Smooth muscle cell (in vitro differentiated cells): ENCODE data around the gene ESRRB. TPM values are rescaled to one million over a fixed set of nuclear protein-coding genes. Genes with fewer than 3 reads are reported as not detected.

ENCODE experiments used
- DNase-seq: peaks from one replicate; lab custom pipeline; 2025; ENCODE audit not compliant: unreplicated experiment; lab: John Stamatoyannopoulos, UW
- H2AFZ ChIP-seq: fragments of 200-600 bp; sonication (generic); 2 replicates; pipeline ENCODE4 v1.6.0; 2016; ENCODE audit warnings: antibody characterized with exemption, low read depth, mild to moderate bottlenecking
- H3F3A ChIP-seq: fragments of 200-600 bp; sonication (generic); 2 replicates; pipeline ENCODE4 v1.6.0; 2017; ENCODE audit warnings: antibody characterized with exemption, low read depth
- H3K27ac ChIP-seq: fragments of 200-600 bp; sonication (generic); 2 replicates; pipeline ENCODE4 v1.5.1; 2016; ENCODE audit warnings: low read depth, mild to moderate bottlenecking
- H3K27me3 ChIP-seq: fragments of 200-600 bp; sonication (generic); 2 replicates; pipeline ENCODE4 v1.6.1; 2016; ENCODE audit warnings: low read depth, mild to moderate bottlenecking
- H3K36me3 ChIP-seq: fragments of 200-600 bp; sonication (generic); 2 replicates; pipeline ENCODE4 v1.5.1; 2016; ENCODE audit warnings: low read depth
- H3K4me1 ChIP-seq: fragments of 200-600 bp; sonication (generic); 2 replicates; pipeline ENCODE4 v1.5.1; 2016; ENCODE audit warnings: low read depth
- H3K4me2 ChIP-seq: fragments of 200-600 bp; sonication (generic); 2 replicates; pipeline ENCODE4 v1.6.0; 2016; ENCODE audit warnings: mild to moderate bottlenecking
- H3K4me3 ChIP-seq: fragments of 200-600 bp; sonication (generic); 2 replicates; pipeline ENCODE4 v1.5.1; 2016; ENCODE audit warnings: mild to moderate bottlenecking
- H3K79me2 ChIP-seq: fragments of 200-600 bp; sonication (generic); 2 replicates; pipeline ENCODE4 v1.6.0; 2016; ENCODE audit warnings: low read depth, mild to moderate bottlenecking
- H3K9ac ChIP-seq: fragments of 200-600 bp; sonication (generic); 2 replicates; pipeline ENCODE4 v1.6.0; 2016; ENCODE audit warnings: low read depth
- H3K9me3 ChIP-seq: fragments of 200-600 bp; sonication (generic); replicated peaks from 2 replicates; pipeline ENCODE4 v1.5.1; 2016; ENCODE audit warnings: low read depth
- H4K20me1 ChIP-seq: fragments of 200-600 bp; sonication (generic); 2 replicates; pipeline ENCODE4 v1.6.0; 2016; ENCODE audit warnings: low read depth
- WGBS: methylation state at CpG from one replicate; pipeline ENCODE4 v1.1.7; 2016; ENCODE audit warnings: low lambda C conversion rate; 5-methylcytosine and 5-hydroxymethylcytosine counted together
- polyA plus RNA-seq: library from polyadenylated mRNA; unstranded; fragments of >200 nt; fragmentation: Nextera tagmentation; extraction: Ambion mirVana; gene quantifications from 2 replicates; pipeline ENCODE4 v1.2.1, GENCODE V29; 2016
- total RNA-seq: library from RNA; depleted of rRNA; stranded (reverse); fragments of >200 nt; gene quantifications from 2 replicates; pipeline ENCODE4 v1.2.3, GENCODE V29; 2014
- TF ChIP-seq, protein P1 (sequence below): fragments of 200-600 bp; sonication (generic); IDR thresholded peaks from 2 replicates; pipeline ENCODE4 v1.5.1; 2017; ENCODE audit warnings: borderline replicate concordance, mild to moderate bottlenecking, antibody characterized with exemption; ENCODE audit not compliant: insufficient read depth, poor library complexity, severe bottlenecking

ESRRB gene
- total and polyA plus RNA-seq, 2 experiments from 2014 or later: 0.72 TPM; not detected in 1

DNA sequence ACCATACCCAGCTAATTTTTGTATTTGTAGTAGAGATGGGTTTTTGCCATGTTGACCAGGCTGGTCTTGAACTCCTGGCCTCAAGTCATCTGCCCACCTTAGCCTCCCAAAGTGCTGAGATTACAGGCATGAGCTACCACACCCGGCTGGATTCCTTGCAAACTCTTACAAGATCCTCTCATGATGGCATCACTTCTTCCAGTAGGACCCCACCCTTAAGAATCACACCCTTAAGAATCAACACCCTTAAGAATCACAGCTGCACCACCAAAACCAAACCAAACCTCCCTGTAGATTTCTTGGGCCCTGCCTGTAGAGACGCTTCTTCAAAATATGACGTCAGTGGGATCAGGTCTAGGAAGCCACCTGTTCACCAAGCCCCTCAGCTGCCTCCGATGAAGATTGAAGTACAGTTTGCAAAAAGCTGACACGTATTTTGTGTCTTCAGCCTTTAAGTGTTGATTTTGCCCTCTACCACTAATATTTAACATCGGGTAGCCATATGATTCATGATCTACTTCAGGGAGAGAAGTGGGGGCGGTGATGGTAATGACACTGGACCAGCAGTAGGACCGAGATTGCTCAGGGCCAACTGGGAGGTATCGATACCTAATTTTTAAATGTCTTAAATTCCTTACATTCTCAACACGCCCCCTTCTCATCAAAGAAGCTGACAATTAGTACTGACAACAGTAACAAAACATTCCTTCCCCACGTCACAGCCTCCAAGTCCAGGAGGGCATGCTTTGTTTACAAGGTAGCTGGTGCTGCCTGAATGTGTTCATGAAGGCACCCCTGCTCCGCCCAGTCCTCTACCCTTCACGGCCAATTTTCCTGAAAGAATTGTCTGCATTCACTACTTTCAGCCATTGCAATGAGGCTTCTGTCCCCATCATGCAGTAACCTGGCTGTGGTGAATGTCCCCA, 57.2 kb downstream of the ESRRB start:
- H3F3A ChIP-seq: no peaks in the 10 kb centered on the region
- H3K79me2 ChIP-seq: no peaks in the 10 kb centered on the region
- WGBS: 75% methylated on average over 13 of the region's 13 CpGs
- H3K27ac ChIP-seq: no peak overlapping the region
- H3K4me2 ChIP-seq: no peak overlapping the region
- H3K4me3 ChIP-seq: no peak overlapping the region
- H3K9me3 ChIP-seq: no peaks in the 10 kb centered on the region
- DNase-seq: no peak
- H3K4me1 ChIP-seq: no peaks in the 10 kb centered on the region
- no peaks in the 10 kb centered on the region for H3K27me3 ChIP-seq
- H3K9ac ChIP-seq: no peak overlapping the region
- TF ChIP-seq, protein P1, sequence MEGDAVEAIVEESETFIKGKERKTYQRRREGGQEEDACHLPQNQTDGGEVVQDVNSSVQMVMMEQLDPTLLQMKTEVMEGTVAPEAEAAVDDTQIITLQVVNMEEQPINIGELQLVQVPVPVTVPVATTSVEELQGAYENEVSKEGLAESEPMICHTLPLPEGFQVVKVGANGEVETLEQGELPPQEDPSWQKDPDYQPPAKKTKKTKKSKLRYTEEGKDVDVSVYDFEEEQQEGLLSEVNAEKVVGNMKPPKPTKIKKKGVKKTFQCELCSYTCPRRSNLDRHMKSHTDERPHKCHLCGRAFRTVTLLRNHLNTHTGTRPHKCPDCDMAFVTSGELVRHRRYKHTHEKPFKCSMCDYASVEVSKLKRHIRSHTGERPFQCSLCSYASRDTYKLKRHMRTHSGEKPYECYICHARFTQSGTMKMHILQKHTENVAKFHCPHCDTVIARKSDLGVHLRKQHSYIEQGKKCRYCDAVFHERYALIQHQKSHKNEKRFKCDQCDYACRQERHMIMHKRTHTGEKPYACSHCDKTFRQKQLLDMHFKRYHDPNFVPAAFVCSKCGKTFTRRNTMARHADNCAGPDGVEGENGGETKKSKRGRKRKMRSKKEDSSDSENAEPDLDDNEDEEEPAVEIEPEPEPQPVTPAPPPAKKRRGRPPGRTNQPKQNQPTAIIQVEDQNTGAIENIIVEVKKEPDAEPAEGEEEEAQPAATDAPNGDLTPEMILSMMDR: no peak
- H2AFZ ChIP-seq: no peak overlapping the region
- no peaks in the 10 kb centered on the region for H3K36me3 ChIP-seq
- H4K20me1 ChIP-seq: no peaks in the 10 kb centered on the region

DNA sequence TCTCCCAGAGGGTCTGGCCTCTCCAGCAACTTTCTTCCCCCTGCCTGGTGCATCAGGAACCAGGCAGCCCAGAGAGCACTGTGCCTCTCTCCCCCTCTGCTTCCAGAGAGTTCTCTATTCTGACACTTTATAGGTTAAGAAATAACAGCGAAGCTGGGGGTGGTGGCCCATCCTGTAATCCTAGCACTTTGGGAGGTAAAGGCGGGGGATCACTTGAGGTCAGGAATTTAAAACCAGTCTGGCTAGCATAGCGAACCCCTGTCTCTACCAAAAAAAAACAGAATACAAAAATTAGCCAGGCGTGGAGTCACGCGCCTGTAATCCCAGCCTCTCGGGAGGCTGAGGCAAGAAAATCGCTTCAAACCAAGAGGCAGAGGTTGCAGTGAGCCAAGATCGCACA, 58.3 kb downstream of the ESRRB start:
- Histone ChIP-seq H3K27ac (no peak overlapping the region), H3K36me3 (no peaks in the 10 kb centered on the region), H3K9ac (no peak overlapping the region), H3F3A (no peaks in the 10 kb centered on the region), H3K27me3 (no peaks in the 10 kb centered on the region), H2AFZ (no peak overlapping the region), H3K9me3 (no peaks in the 10 kb centered on the region), H4K20me1 (no peaks in the 10 kb centered on the region), H3K79me2 (no peaks in the 10 kb centered on the region), H3K4me3 (no peak overlapping the region), H3K4me2 (no peak overlapping the region), H3K4me1 (no peaks in the 10 kb centered on the region)
- WGBS: 90% methylated on average over 9 of the region's 9 CpGs
- DNase-seq: no peak
- TF ChIP-seq, protein P1: no peak

DNA sequence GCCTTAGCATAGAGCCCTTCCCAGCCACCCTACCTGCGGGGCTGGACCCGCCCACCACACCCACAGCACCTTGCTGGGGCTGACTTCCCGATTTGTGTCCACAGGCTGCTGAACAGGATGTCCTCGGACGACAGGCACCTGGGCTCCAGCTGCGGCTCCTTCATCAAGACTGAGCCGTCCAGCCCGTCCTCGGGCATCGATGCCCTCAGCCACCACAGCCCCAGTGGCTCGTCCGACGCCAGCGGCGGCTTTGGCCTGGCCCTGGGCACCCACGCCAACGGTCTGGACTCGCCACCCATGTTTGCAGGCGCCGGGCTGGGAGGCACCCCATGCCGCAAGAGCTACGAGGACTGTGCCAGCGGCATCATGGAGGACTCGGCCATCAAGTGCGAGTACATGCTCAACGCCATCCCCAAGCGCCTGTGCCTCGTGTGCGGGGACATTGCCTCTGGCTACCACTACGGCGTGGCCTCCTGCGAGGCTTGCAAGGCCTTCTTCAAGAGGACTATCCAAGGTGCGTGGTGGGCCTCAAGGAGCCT, 63.4 kb downstream of the ESRRB start:
- H3K4me1 ChIP-seq: no peaks in the 10 kb centered on the region
- H3K27me3 ChIP-seq: peaks cover 4% of the 10 kb centered on the region
- TF ChIP-seq, protein P1: no peak
- no peak overlapping the region for H3K4me2 ChIP-seq
- 97% methylated on average over 29 of the region's 33 CpGs for WGBS
- H3K79me2 ChIP-seq: no peaks in the 10 kb centered on the region
- H3K9me3 ChIP-seq: no peaks in the 10 kb centered on the region
- H4K20me1 ChIP-seq: no peaks in the 10 kb centered on the region
- no peak overlapping the region for H3K9ac ChIP-seq
- no peak overlapping the region for H3K4me3 ChIP-seq
- no peak overlapping the region for H2AFZ ChIP-seq
- H3K36me3 ChIP-seq: no peaks in the 10 kb centered on the region
- no peak for DNase-seq
- H3F3A ChIP-seq: no peaks in the 10 kb centered on the region
- no peak overlapping the region for H3K27ac ChIP-seq
